ENCODE measurements around the gene PCDHB10.
"Not testable (repeated sequence)": the region's sequence is repeated elsewhere in the genome, so short reads cannot be mapped to it uniquely, and the experiment has no call there.

PCDHB10 gene

GRCh38 chr5:141192110-141192725 lies at the start of gene PCDHB10:
PCDHB10 (plus strand) TSS chr5:141192353; CDS start chr5:141192553, 200 bp downstream.
- peak; percentile 25 to 35 for DNase-seq

- no peak for DNase-seq
Observed at GRCh38 chr5:141149812-141150211, 42.3 kb upstream of the PCDHB10 start, which contains the start of gene PCDHB6. PCDHB6 (plus strand) TSS chr5:141150057; CDS start chr5:141150258, 201 bp downstream.

GRCh38 chr5:141150224-141150992 lies 41.7 kb upstream of the PCDHB10 start:
- no peak for DNase-seq

- DNase-seq, result no peak
Observed at GRCh38 chr5:141150993-141151325, 41.2 kb upstream of the PCDHB10 start.

- not testable (repeated sequence) for DNase-seq
Observed at GRCh38 chr5:141151632-141152031, 40.5 kb upstream of the PCDHB10 start.

GRCh38 chr5:141152096-141152495 lies 40.1 kb upstream of the PCDHB10 start:
- not testable (repeated sequence) for DNase-seq

GRCh38 chr5:141155540-141156374 lies 36.4 kb upstream of the PCDHB10 start:
- peak; percentile 7 to 31 for DNase-seq

GRCh38 chr5:141157356-141157755 lies 34.8 kb upstream of the PCDHB10 start:
- not testable (repeated sequence) for DNase-seq

- DNase-seq, result not testable (repeated sequence)
Observed at GRCh38 chr5:141157901-141158300, 34.3 kb upstream of the PCDHB10 start.

- DNase-seq, result peak; percentile 67 to 68
Observed at GRCh38 chr5:141172381-141173204, 19.6 kb upstream of the PCDHB10 start, which contains the start of gene PCDHB7. PCDHB7 (plus strand) TSS chr5:141172644; CDS start chr5:141172836, 192 bp downstream.

GRCh38 chr5:141174291-141175104 lies 17.7 kb upstream of the PCDHB10 start:
- DNase-seq, result not testable (repeated sequence)

- DNase-seq, result no peak
Observed at GRCh38 chr5:141175933-141176332, 16.2 kb upstream of the PCDHB10 start.

- DNase-seq, result peak; percentile 50 to 62
Observed at GRCh38 chr5:141177577-141178191, 14.5 kb upstream of the PCDHB10 start, which contains the start of gene PCDHB8. PCDHB8 (plus strand) TSS chr5:141177790; CDS start chr5:141178035, 245 bp downstream.

GRCh38 chr5:141179371-141179770 lies 12.8 kb upstream of the PCDHB10 start:
- not testable (repeated sequence) for DNase-seq

GRCh38 chr5:141179876-141180275 lies 12.3 kb upstream of the PCDHB10 start:
- not testable (repeated sequence) for DNase-seq

- no peak for DNase-seq
Observed at GRCh38 chr5:141180313-141180712, 11.8 kb upstream of the PCDHB10 start.

- no peak for DNase-seq
Observed at GRCh38 chr5:141182248-141182647, 9.9 kb upstream of the PCDHB10 start, which contains the start of gene PCDHB16. PCDHB16 (plus strand) TSS chr5:141182387; CDS start chr5:141182560, 173 bp downstream.

- DNase-seq, result not testable (repeated sequence)
Observed at GRCh38 chr5:141184117-141184855, 7.9 kb upstream of the PCDHB10 start.

- DNase-seq, result no peak
Observed at GRCh38 chr5:141186897-141187512, 5.1 kb upstream of the PCDHB10 start, which contains the start of gene PCDHB9. PCDHB9 (plus strand) TSS chr5:141187161; CDS start chr5:141187319, 158 bp downstream.

All from SHP77 (cell line).